Mesenchymal stem cell (in vitro differentiated cells and primary cell): Measurements from ENCODE around the gene GNA15.

ENCODE experiments used
- DNase-seq: peaks from one replicate; pipeline ENCODE4 v3.0.0-alpha.2; 2013
- H2AFZ ChIP-seq: one replicate; pipeline ENCODE4 v1.6.1; 2013; ENCODE audit warnings: low read depth, mild to moderate bottlenecking, control low read depth, inconsistent platforms, low read length, moderate library complexity
- H2AK5ac ChIP-seq: 2 replicates; pipeline ENCODE4 v1.6.1; 2013; ENCODE audit warnings: low read length, moderate library complexity, mild to moderate bottlenecking, inconsistent platforms; ENCODE audit not compliant: severe bottlenecking
- H2BK120ac ChIP-seq: one replicate; pipeline ENCODE4 v1.6.1; 2013; ENCODE audit warnings: low read depth, mild to moderate bottlenecking, inconsistent platforms, low read length, moderate library complexity
- H2BK12ac ChIP-seq, 2 experiments: one replicate each; pipeline ENCODE4 v1.6.1; 2013; ENCODE audit warnings: inconsistent platforms in 2 of 2, low read length in 2 of 2, mild to moderate bottlenecking in 2 of 2, moderate library complexity in 2 of 2, control low read depth in 1 of 2
- H2BK15ac ChIP-seq: one replicate; pipeline ENCODE4 v1.6.1; 2013; ENCODE audit warnings: mild to moderate bottlenecking, low read depth, inconsistent platforms; ENCODE audit not compliant: poor library complexity, severe bottlenecking
- H2BK5ac ChIP-seq: 2 replicates; pipeline ENCODE4 v1.6.1; 2013; ENCODE audit warnings: low read depth, mild to moderate bottlenecking, low read length, control low read depth, inconsistent platforms; ENCODE audit not compliant: poor library complexity, severe bottlenecking
- H3K14ac ChIP-seq, 2 experiments: one replicate each; pipeline ENCODE4 v1.6.1; 2013; ENCODE audit warnings: inconsistent platforms in 2 of 2, low read length in 2 of 2, control low read depth in 1 of 2, mild to moderate bottlenecking in 1 of 2, moderate library complexity in 1 of 2
- H3K18ac ChIP-seq, 2 experiments: one replicate each; pipeline ENCODE4 v1.6.1; 2013; ENCODE audit warnings: inconsistent platforms in 2 of 2, low read length in 2 of 2, control low read depth in 1 of 2, low read depth in 1 of 2, mild to moderate bottlenecking in 1 of 2
- H3K23ac ChIP-seq, 2 experiments: one replicate each; pipeline ENCODE4 v1.6.1; 2013; ENCODE audit warnings: inconsistent platforms in 2 of 2, low read length in 2 of 2, mild to moderate bottlenecking in 2 of 2, moderate library complexity in 2 of 2, control low read depth in 1 of 2
- H3K27ac ChIP-seq: 2 replicates; pipeline ENCODE4 v1.5.1; 2013; ENCODE audit warnings: mild to moderate bottlenecking, moderate library complexity, low read length, control low read depth, inconsistent platforms; ENCODE audit not compliant: poor library complexity, severe bottlenecking
- H3K27me3 ChIP-seq, 2 experiments: 2 replicates each; pipeline versions ENCODE4 v1.6.1 to v1.7.0; 2013; ENCODE audit warnings: low read length in 2 of 2, mild to moderate bottlenecking in 2 of 2, moderate library complexity in 2 of 2, control low read depth in 1 of 2, inconsistent platforms in 1 of 2; ENCODE audit not compliant: control insufficient read depth in 1 of 2, insufficient read depth in 1 of 2
- H3K36me3 ChIP-seq, 2 experiments: 2 replicates each; pipeline versions ENCODE4 v1.6.1 to v1.7.0; 2013; ENCODE audit warnings: low read length in 2 of 2, control low read depth in 1 of 2, inconsistent platforms in 1 of 2, low read depth in 1 of 2, mild to moderate bottlenecking in 1 of 2; ENCODE audit not compliant: insufficient read depth in 2 of 2, control insufficient read depth in 1 of 2
- H3K4ac ChIP-seq, 2 experiments: one replicate each; pipeline ENCODE4 v1.6.1; 2013; ENCODE audit warnings: inconsistent platforms in 2 of 2, low read length in 2 of 2, mild to moderate bottlenecking in 2 of 2, moderate library complexity in 2 of 2, control low read depth in 1 of 2, low read depth in 1 of 2
- H3K4me1 ChIP-seq: 2 replicates; pipeline ENCODE4 v1.6.1; 2013; ENCODE audit warnings: low read depth, low read length, control low read depth; ENCODE audit not compliant: control insufficient read depth, insufficient read depth
- H3K4me2 ChIP-seq: 2 replicates; pipeline ENCODE4 v1.6.1; 2013; ENCODE audit warnings: low read length, mild to moderate bottlenecking, inconsistent platforms; ENCODE audit not compliant: poor library complexity, severe bottlenecking
- H3K4me3 ChIP-seq, 2 experiments: 2 replicates each; pipeline versions ENCODE4 v1.5.1 to v1.7.0; 2013; ENCODE audit warnings: low read length in 2 of 2, mild to moderate bottlenecking in 2 of 2, control low read depth in 1 of 2, low read depth in 1 of 2; ENCODE audit not compliant: insufficient read depth in 1 of 2
- H3K79me1 ChIP-seq: replicated peaks from 2 replicates; pipeline ENCODE4 v1.6.1; 2013; ENCODE audit warnings: mild to moderate bottlenecking, control low read depth, low read length, inconsistent platforms; ENCODE audit not compliant: poor library complexity, severe bottlenecking
- H3K9ac ChIP-seq: 2 replicates; pipeline ENCODE4 v1.7.0; 2013; ENCODE audit warnings: mild to moderate bottlenecking, low read length, moderate library complexity
- H3K9me3 ChIP-seq: 2 replicates; pipeline ENCODE4 v1.7.0; 2013; ENCODE audit warnings: mild to moderate bottlenecking, low read length; ENCODE audit not compliant: control insufficient read depth
- H4K8ac ChIP-seq: one replicate; pipeline ENCODE4 v1.6.1; 2013; ENCODE audit warnings: inconsistent platforms, mild to moderate bottlenecking, low read length, moderate library complexity
- H4K91ac ChIP-seq: one replicate; pipeline ENCODE4 v1.6.1; 2013; ENCODE audit warnings: mild to moderate bottlenecking, low read length, inconsistent platforms
- WGBS: methylation state at CpG from one replicate; pipeline ENCODE4 v1.1.7; 2013; ENCODE audit warnings: mixed read lengths; 5-methylcytosine and 5-hydroxymethylcytosine counted together

GNA15 gene

GRCh38 chr19:3208317-3209207, 72.7 kb downstream of the GNA15 start:
- no peaks in the 10 kb centered on the region for H3K9me3 ChIP-seq
- no peak overlapping the region for H2AK5ac ChIP-seq
- no peak overlapping the region for H3K9ac ChIP-seq
- H2BK12ac ChIP-seq, result no peak overlapping the region
- H3K4me2 ChIP-seq, result no peak overlapping the region
- DNase-seq, result no peak
- H3K36me3 ChIP-seq, result peaks cover 38 to 67% of the 10 kb centered on the region in 2 experiments
- H2AFZ ChIP-seq, result no peak overlapping the region
- H3K27me3 ChIP-seq, result no peaks in the 10 kb centered on the region
- H3K79me1 ChIP-seq, result peaks cover 4% of the 10 kb centered on the region
- no peak overlapping the region for H3K27ac ChIP-seq
- WGBS, result 94% methylated on average over 33 of the region's 33 CpGs
- no peak overlapping the region for H3K4ac ChIP-seq
- no peak overlapping the region for H4K91ac ChIP-seq
- H4K8ac ChIP-seq, result no peak overlapping the region
- no peak overlapping the region for H3K4me3 ChIP-seq
- no peak overlapping the region for H3K14ac ChIP-seq
- no peak overlapping the region for H2BK5ac ChIP-seq
- H3K23ac ChIP-seq, result no peak overlapping the region
- no peak overlapping the region for H2BK15ac ChIP-seq
- no peak overlapping the region for H3K18ac ChIP-seq
- peaks cover 4% of the 10 kb centered on the region for H3K4me1 ChIP-seq
- no peak overlapping the region for H2BK120ac ChIP-seq

GRCh38 chr19:3210347-3211017, 74.6 kb downstream of the GNA15 start:
- Histone ChIP-seq H3K18ac (no peak overlapping the region), H2AFZ (no peak overlapping the region), H3K9me3 (no peaks in the 10 kb centered on the region), H3K79me1 (peaks cover 3% of the 10 kb centered on the region), H2AK5ac (no peak overlapping the region), H3K23ac (no peak overlapping the region), H3K36me3 (peaks cover 30 to 48% of the 10 kb centered on the region in 2 experiments), H3K14ac (no peak overlapping the region), H3K4me1 (peaks cover 4% of the 10 kb centered on the region), H4K91ac (peak overlapping the region; percentile 40), H2BK5ac (no peak overlapping the region), H3K9ac (no peak overlapping the region), H3K4me2 (no peak overlapping the region), H3K27me3 (no peaks in the 10 kb centered on the region), H2BK12ac (no peak overlapping the region), H2BK120ac (no peak overlapping the region), H3K4ac (no peak overlapping the region), H4K8ac (no peak overlapping the region), H3K4me3 (no peak overlapping the region), H3K27ac (no peak overlapping the region), H2BK15ac (no peak overlapping the region)
- WGBS, result 55% methylated on average over 20 of the region's 20 CpGs
- DNase-seq, result peak; percentile 35

GRCh38 chr19:3211191-3211590, 75.4 kb downstream of the GNA15 start:
- no peak overlapping the region for H2AFZ ChIP-seq
- no peaks in the 10 kb centered on the region for H3K9me3 ChIP-seq
- H3K4ac ChIP-seq, result no peak overlapping the region
- no peaks in the 10 kb centered on the region for H3K27me3 ChIP-seq
- WGBS, result 78% methylated on average over 12 of the region's 12 CpGs
- H2AK5ac ChIP-seq, result no peak overlapping the region
- no peak overlapping the region for H3K18ac ChIP-seq
- no peak overlapping the region for H3K4me2 ChIP-seq
- H3K36me3 ChIP-seq, result peaks cover 26 to 41% of the 10 kb centered on the region in 2 experiments
- no peak overlapping the region for H2BK5ac ChIP-seq
- H2BK15ac ChIP-seq, result peak overlapping the region; percentile 81
- H3K27ac ChIP-seq, result no peak overlapping the region
- no peak overlapping the region for H2BK12ac ChIP-seq
- H3K9ac ChIP-seq, result no peak overlapping the region
- peak overlapping the region; percentile 47 for H4K91ac ChIP-seq
- peaks cover 3% of the 10 kb centered on the region for H3K79me1 ChIP-seq
- H3K23ac ChIP-seq, result no peak overlapping the region
- H3K4me1 ChIP-seq, result peaks cover 4% of the 10 kb centered on the region
- no peak overlapping the region for H3K4me3 ChIP-seq
- DNase-seq, result no peak
- no peak overlapping the region for H2BK120ac ChIP-seq
- H3K14ac ChIP-seq, result no peak overlapping the region
- H4K8ac ChIP-seq, result no peak overlapping the region

- no peak overlapping the region for H3K27ac ChIP-seq
- no peak overlapping the region for H2BK12ac ChIP-seq
- WGBS, result 91% methylated on average over 7 of the region's 7 CpGs
- no peak overlapping the region for H2BK5ac ChIP-seq
- no peak overlapping the region for H3K4me3 ChIP-seq
- H3K14ac ChIP-seq, result no peak overlapping the region
- H3K4me2 ChIP-seq, result no peak overlapping the region
- no peak overlapping the region for H2BK15ac ChIP-seq
- no peak for DNase-seq
- peaks cover 7 to 23% of the 10 kb centered on the region in 2 experiments for H3K36me3 ChIP-seq
- H3K4me1 ChIP-seq, result peaks cover 4% of the 10 kb centered on the region
- H2AK5ac ChIP-seq, result no peak overlapping the region
- no peaks in the 10 kb centered on the region for H3K9me3 ChIP-seq
- no peak overlapping the region for H4K91ac ChIP-seq
- no peak overlapping the region for H2BK120ac ChIP-seq
- H3K18ac ChIP-seq, result no peak overlapping the region
- H3K23ac ChIP-seq, result no peak overlapping the region
- no peak overlapping the region for H2AFZ ChIP-seq
- H3K79me1 ChIP-seq, result peaks cover 3% of the 10 kb centered on the region
- H3K4ac ChIP-seq, result no peak overlapping the region
- H3K9ac ChIP-seq, result no peak overlapping the region
- no peaks in the 10 kb centered on the region for H3K27me3 ChIP-seq
- no peak overlapping the region for H4K8ac ChIP-seq
These were observed 77.3 kb downstream of the GNA15 start for GRCh38 chr19:3213159-3213558.
